Neural cell (in vitro differentiated cells): ENCODE data around the gene SLC38A3.

Experiments
- EZH2 ChIP-seq: fragments of 200-600, 300-800 bp; shearing (Covaris generic), sonication (generic); IDR thresholded peaks from 2 replicates; pipeline ENCODE4 v1.6.1; 2014; ENCODE audit warnings: antibody characterized with exemption, low read length, borderline replicate concordance, mild to moderate bottlenecking; ENCODE audit not compliant: insufficient read depth, poor library complexity, severe bottlenecking
- POLR2AphosphoS5 ChIP-seq: IDR thresholded peaks from 2 replicates; pipeline ENCODE4 v1.6.1; 2012
- TF ChIP-seq, protein P1 (sequence below): fragments of 450-650 bp; IDR thresholded peaks from 2 replicates; pipeline ENCODE4 v1.5.1; 2014; ENCODE audit warnings: antibody characterized with exemption, mild to moderate bottlenecking, moderate library complexity; ENCODE audit not compliant: poor library complexity, severe bottlenecking

DNA sequence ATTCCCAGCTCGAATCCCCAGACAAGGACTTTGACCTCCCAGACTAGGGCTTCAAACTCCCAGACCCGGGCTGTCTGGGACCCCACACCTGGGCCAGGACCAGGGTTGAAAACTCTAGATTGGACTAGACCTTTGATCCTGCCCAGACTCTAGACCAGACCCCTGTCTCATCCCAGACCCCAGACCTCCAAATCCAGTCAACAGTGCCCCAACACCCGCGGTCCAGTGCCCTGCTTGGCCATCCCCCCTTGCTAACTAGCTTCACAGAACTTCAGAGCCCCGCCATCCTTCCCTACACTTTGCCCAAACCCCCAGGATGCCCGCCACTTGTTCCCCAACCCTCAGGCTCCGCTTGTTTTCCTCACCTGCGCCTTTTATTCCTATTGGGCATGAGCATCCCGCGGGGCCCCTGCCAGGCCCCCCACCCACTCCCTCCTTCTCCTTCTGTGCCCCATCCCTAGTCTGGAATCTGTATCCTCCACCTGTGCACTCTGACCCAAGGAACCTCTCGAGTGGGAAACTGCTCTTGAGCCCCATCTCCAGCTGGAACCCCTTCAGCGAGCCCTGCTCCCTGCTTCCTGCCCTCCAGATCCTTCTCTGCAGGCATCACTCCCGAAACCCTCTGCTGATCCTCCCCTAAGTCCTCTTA is 31.5 kb downstream of the SLC38A3 start:
- TF ChIP-seq, protein P1, sequence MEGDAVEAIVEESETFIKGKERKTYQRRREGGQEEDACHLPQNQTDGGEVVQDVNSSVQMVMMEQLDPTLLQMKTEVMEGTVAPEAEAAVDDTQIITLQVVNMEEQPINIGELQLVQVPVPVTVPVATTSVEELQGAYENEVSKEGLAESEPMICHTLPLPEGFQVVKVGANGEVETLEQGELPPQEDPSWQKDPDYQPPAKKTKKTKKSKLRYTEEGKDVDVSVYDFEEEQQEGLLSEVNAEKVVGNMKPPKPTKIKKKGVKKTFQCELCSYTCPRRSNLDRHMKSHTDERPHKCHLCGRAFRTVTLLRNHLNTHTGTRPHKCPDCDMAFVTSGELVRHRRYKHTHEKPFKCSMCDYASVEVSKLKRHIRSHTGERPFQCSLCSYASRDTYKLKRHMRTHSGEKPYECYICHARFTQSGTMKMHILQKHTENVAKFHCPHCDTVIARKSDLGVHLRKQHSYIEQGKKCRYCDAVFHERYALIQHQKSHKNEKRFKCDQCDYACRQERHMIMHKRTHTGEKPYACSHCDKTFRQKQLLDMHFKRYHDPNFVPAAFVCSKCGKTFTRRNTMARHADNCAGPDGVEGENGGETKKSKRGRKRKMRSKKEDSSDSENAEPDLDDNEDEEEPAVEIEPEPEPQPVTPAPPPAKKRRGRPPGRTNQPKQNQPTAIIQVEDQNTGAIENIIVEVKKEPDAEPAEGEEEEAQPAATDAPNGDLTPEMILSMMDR: no peak
- TF ChIP-seq POLR2AphosphoS5 (no peak), EZH2 (no peak)
